Left ventricle myocardium superior (tissue), 1 donor: ENCODE measurements around the gene PDE4B. TPM values are rescaled to one million over a fixed set of nuclear protein-coding genes. Genes with fewer than 3 reads are reported as not detected.
A peak's percentile ranks its signal among the peaks of the same experiment; 100 is the strongest.

ENCODE experiments used
- ATAC-seq: fragments of 200-7000 bp; cut with Tn5 transposase; one replicate; pipeline ENCODE4 v1.9.1; 2020; ENCODE audit warnings: mild to moderate bottlenecking, moderate library complexity
- DNase-seq: peaks from one replicate; pipeline ENCODE4 v3.0.0-alpha.2; 2020
- intact Hi-C: fragments of 100-400 bp; cut with micrococcal nuclease; formaldehyde crosslinking; loops from one replicate; pipeline ENCODE4 v1.11.0; 2022
- total RNA-seq: library from RNA; stranded (reverse); fragmentation: NEBNext Ultra II Directional; extraction: Animal tissue kit (Norgen Biotek cat#: 25700); gene quantifications from one replicate; pipeline ENCODE4 v1.2.1, GENCODE V29; 2021
- donor health status: DM: no; HTN: yes; CAD: no; lungs with severe emphysema.

Gene PDE4B
- total RNA-seq, 1 donor from 2014 or later, result 19.4 TPM

DNA sequence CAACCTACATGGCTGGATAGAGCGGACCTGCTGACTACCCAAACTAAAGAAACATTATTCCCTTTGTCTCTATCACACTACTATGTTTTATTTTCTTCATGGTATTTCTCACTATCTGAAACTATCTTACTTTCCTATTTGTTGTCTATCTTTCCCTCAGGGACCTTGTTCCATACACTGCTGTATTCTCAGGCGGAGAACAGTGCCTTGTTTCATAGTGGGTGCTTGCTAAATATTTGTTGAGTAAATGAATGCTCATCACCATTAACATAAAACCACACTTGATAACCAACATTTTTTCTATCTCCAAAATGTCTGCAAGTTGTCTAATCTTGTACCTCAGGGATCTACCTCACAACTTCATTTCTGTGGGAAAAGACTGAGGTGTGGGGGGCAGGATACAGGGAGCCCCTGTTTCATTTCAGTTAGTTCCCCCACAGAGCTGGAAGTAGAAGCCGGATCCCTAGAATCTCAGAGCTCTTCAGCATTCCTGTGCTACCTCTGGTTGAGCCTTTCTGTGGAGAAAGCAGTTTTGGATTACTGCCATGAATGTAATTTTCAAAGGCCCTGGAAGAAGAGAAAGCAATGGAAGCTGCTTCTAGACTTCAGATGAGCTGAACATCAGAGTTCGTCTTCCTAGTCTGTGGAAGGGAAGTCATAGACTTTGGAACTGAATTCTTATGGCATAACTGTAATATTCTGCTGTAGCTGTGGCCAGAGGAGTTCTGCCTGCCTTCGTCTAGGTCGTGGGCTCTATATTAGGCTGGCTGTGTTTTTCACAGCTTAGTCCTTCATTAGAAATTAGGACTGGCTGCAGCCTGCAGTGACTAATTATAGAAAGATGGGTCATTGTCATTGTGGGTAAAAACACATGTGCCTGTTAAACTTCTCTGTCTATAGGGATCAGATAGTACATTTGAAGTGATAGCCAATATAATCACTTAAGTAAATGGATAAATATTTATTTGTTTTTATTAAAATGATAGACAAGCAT lies 448.1 kb downstream of the PDE4B start:
- DNase-seq, result no peak
- intact Hi-C loops, result no loop called here
- peak; percentile 28 for ATAC-seq

DNA sequence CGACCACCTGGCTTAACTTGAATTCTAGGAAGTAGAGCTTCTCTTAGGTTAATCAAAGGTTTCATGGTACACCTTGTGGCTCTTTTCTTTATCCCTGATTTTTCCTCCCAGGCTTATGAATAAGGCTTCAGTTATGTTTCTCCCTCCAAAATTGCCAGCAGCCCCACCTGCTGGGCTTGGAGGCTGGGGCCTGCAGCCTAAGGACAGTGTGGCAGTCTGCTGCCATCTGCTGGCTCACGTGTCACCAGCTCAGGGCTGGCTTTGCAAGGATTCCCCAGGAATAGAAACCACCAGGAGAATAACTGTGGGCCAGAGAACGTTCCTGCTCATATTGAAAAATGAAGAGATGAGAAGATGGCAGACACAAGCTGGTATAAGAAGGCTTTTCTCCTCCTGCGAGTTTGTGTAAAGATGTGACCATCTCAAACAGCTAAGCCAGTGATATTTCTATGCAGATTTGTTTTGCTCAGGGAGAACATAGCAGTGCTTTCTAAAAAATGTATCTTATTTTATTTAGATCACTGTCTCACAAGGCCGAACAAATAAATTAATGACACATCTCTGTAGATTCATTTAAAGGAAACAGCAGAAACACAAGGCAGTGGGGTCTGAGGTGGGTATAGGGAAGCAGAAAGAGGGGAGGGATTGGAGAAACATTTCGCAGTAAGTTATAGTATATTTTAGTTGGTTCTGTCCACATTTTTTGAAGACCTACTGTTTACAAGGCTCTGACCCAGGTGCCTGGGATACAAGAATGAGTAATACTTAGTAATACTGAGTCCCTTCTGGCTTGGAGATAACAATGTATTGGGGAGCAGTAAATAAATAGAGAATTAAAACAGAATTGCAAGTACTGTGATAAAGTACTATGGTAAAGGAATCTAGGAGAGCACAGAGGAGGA lies 450.2 kb downstream of the PDE4B start:
- intact Hi-C loops, result loop anchor here (2.0 kb wide), 1 partner anchor 284 kb away; no protein-coding TSS in a partner anchor

DNA sequence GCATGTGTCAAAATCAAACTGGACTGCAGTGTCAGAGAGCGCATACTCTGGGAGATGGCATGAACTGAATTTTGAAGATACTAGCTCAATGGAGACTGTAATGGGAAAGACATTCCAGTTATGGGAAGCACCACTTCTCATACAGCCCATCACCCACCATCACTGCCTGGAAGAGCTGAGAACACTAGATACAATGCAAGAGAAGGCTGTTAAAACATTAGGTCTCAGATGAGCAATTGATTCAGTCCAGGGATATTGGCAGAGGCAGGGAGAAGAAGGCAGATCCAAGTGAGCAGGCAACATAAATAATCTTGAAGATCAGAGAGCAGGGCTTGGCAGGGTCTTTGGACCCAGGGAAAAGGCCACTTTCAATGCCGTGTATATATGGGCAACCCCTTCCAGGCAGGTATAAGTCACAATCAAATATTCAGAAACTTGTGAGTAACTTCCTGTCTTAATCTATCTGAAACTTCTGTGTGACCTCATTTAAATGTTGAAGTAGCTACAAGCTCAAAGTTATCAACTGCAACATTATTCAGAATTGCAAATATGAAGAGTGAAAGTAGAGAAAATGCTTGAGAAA lies 450.9 kb downstream of the PDE4B start:
- ATAC-seq, result no peak
- no peak for DNase-seq
- intact Hi-C loops, result loop anchor here (2.0 kb wide), 1 partner anchor 285 kb away; no protein-coding TSS in a partner anchor

More for the DNA sequence above, 450.2 kb downstream of the PDE4B start:
- DNase-seq (peak; percentile 91), ATAC-seq (peak; percentile 99)

DNA sequence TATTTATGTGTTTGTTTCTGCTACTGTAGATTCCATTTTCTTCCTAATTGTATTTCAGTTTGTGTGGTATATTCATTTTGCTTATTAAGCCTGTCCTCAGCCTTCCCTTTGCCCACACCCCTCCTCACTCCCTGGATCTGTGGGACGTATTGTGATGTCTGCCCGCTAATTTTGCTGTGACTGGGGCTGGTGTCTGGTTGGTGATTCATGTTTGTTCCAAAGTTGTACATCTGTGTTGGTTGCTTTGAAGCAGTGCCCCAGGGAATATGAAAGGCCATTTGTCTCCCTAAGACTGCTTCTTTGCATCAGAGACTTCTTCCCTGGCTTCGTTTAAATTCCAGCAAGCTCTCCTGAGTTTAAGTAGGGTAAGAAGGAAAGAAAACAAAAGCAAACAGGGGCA lies 451.7 kb downstream of the PDE4B start:
- intact Hi-C loops, result no loop called here
- DNase-seq (no peak), ATAC-seq (no peak)

DNA sequence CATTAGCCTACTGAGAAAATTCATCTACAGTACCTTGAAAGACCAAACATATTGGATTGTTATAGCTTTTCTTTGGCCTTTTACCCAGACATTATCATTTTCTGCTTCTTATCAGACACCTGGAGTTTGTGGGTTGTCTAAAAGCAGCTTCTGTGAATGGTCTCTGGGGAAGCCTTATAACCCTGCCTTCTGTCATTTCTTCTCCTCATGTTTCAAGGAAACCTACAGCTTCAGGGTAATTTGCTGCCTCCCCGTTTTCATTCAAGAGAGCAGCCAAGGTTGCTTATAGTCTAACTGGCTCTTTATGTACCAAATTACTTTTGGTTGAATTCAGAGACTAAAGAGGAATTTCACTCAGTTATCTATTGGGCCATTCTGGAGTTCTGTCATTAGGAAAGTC lies 453.0 kb downstream of the PDE4B start:
- no peak for DNase-seq
- no peak for ATAC-seq
- intact Hi-C loops, result no loop called here

DNA sequence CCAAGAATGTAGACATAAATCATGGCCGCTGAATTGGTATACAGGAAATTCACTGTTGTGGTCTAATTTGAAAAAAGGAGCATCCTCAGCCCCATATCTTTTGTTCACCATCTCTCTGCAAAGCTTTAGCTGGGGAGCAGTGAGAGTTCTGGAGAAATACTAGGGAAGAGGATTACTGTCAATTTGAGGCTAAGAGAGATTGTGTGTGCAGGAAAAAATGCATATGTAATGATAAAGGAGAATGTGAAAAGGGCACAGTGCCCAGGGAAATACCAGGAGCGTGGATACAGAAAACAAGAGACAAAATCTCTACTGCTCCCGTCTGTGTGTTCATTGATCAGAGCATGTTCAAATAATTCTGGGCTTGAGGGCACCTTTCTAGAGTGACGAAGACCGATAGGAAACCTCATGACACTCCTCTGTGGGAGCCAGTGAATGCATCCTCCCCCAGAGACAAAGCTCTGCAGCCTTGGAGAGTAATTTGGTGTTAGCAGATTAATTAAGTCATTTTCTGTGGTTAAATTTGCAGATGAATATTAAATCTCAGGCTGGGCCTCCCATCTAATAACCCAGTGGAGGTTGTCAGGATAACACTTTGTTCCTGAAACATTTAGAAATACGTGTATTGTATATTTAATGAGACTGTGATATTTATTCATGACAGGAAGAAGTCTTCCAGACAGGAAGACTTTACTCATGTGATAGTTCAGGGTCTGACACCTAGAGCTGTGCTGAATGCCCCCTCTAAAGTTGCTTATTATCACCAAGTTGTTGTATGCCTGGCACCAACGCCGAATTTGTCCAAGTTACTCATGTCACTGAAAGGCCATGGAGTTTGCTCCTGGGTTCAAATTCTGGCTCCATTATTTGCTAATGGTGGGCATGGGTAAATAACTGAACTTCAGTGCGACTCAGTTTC lies 453.9 kb downstream of the PDE4B start:
- no peak for ATAC-seq
- DNase-seq, result no peak
- intact Hi-C loops, result no loop called here

DNA sequence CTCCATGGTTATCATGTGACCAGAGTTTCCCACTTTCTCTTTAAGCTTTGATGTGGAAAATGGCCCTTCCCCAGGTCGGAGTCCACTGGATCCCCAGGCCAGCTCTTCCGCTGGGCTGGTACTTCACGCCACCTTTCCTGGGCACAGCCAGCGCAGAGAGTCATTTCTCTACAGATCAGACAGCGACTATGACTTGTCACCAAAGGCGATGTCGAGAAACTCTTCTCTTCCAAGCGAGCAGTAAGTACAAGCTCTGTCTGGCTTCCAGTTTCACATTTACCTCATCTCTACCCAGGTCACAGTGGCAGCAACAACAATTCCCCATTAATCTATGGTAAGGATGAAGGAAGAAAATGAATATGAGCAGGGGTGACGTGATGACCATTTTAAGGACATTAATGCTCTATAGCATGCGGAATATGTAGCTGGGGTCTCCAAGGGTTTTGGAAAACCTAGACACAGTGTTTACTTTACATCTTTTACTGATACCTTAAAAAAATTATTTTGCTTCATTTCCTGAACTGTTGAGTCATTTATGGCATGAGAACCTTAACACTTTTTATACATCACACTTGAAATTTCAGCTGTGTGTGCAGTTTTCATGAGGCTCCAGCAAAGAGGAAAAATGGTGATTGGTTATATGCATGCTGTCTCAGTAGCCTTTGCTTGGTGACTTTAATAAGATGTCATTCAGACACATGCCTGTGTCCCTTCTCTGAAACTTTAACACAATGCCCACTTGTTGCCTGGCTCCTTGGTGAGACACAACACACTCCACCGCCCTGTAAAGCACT lies 454.9 kb downstream of the PDE4B start:
- no peak for DNase-seq
- intact Hi-C loops, result no loop called here
- ATAC-seq, result no peak

DNA sequence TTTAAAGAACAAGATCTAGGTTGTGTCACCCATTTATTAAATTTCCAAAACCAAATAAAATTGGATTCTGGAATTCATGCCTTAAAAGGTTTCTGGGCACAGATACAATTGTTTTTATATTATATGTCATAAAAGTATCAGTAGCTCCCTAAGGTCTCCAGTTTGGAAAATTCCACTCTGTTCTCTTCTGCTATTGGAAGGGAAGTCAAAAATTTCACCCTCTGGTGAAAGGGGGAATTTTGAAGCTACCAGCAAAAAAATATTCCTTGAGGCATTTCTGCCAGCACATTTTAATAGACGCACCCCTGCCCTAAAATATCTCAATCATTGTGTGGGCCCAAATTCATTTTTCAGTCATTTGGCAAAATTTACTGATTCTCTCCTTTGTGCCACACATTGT lies 455.6 kb downstream of the PDE4B start:
- intact Hi-C loops, result no loop called here
- DNase-seq, result no peak
- ATAC-seq, result peak; percentile 67

DNA sequence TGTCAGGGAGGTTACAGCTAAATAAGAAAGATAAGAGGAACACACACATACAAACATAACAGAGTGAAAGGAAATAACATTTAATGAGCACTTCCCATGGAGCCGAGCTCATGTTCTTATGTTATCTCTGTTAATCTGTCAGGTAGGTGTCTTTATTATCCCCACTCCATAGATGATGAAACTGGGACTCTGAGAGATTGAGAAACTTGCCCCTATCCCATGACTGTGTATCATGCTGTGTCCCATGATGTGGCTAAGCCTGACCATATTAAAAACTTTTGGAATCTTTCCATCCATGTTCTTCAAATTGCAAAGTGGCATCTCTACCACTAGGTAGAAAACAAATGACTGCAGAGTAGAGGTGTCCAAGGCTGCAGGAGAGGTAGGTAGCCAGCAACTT lies 456.1 kb downstream of the PDE4B start:
- intact Hi-C loops, result no loop called here
- ATAC-seq (peak; percentile 47), DNase-seq (no peak)

DNA sequence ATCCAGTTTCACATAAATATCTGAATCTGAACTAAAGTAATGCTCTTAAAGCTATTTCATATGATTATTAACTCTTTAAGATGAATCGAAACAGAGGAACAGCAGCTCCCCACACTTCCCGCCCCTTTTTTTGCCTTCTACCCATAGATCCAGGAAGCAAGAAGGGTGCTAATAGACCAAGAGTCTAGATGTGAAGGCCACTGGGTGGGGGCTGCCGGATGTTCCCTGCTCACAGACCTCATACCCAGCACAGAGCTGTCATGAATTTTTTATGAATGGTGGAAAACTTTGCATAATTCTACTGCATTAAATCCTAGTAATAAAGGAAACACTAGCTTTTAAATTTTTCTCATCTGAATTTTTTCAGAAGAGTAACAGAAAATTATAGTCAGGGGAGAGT lies 457.4 kb downstream of the PDE4B start:
- ATAC-seq (no peak), DNase-seq (no peak)
- intact Hi-C loops, result loop anchor here (10.0 kb wide), 1 partner anchor 475 kb away; no protein-coding TSS in a partner anchor

DNA sequence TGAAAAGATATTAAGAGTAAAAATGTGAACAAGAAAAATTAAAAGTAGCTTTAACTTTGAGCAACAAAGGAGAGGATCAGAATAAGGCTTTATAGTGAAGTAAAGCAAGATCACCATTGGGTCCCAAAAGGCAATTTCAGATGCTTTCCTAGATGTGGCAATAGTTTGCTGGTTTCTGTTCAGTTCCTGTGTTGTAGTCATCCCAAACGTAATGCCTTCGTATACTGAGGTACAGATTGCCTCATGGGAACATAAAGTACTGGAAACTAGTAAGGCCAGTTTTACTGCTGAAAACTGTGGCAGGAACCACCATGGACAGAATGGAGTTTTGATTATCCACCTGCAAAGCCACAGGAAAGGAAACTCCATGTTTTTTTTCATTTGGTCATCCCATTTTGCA lies 457.8 kb downstream of the PDE4B start:
- ATAC-seq (no peak), DNase-seq (no peak)
- intact Hi-C loops, result loop anchor here (10.0 kb wide), 1 partner anchor 474 kb away; no protein-coding TSS in a partner anchor

DNA sequence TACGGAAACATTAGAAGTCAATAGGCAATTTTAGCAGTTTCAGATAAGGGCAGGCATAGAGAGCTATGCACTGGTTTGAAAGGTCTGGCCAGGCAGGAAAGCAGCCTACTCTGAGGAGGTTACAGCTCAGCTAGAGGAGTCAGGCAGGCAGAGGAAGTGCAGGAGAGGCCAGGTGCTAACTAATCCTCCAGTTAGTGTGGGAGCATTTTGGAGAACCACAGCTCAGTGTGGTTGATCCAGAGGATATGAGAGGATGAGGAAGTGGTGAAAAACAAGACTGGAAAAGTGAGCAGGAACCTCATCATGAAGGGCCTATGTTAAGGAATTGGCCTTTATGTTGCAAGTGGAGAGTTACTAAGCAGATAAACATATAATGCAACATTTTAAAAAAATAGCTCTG lies 458.9 kb downstream of the PDE4B start:
- ATAC-seq (no peak), DNase-seq (no peak)
- intact Hi-C loops, result loop anchor here (10.0 kb wide), 1 partner anchor 473 kb away; no protein-coding TSS in a partner anchor

DNA sequence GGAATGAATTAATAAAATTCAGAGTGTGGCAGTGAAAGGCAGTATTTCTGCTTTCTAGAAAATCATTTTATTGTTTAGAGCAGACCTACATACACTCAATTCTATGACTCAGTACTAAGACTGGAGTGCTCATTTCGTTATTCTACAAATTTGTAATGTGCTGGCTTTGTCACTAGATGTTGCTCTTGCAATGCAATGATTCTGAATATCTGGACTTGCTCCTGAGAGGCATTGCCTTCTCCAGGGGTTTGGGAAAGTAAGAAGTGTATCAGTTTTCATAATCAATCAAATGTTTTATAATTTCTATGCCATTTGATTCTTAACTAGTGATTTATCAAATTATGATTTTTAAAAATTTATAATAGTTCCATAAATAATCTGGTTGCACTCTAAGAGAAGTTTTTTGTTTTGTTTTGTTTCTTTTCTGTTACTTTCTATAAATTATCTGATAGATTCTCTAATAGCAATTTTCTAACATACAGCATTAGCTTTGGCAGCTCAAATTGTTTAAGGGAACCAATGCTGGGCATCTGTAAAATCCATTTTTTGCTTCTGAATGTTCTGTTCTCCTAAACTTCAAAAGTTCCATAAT lies 460.7 kb downstream of the PDE4B start:
- DNase-seq (no peak), ATAC-seq (peak; percentile 90)

DNA sequence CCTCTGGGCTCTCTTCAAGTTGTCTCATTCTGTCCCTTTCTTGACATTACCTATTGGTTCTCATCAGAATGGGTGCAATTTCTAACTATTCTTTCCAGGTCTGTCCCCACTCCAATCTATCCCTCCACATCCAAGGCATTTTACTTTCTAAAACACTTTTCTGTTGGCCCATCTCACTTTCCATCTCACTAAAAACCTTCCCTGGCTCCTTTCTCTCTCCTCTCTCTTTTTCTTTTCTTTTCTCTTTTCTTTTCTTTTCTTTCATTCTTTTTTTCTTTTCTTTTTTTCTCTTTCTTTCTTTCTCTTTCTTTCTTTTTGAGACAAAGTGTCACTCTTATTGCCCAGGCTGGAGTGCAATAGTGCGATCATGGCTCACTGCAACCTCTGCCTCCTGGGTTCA lies 462.1 kb downstream of the PDE4B start:
- DNase-seq (no peak), ATAC-seq (no peak)
- intact Hi-C loops, result loop anchor here (5.0 to 10.0 kb wide), 2 partner anchors 248 to 470 kb away; no protein-coding TSS in a partner anchor

More for the DNA sequence above, 460.7 kb downstream of the PDE4B start:
- intact Hi-C loops, result loop anchor here (2.0 to 10.0 kb wide), 2 partner anchors 193 to 471 kb away; no protein-coding TSS in a partner anchor

DNA sequence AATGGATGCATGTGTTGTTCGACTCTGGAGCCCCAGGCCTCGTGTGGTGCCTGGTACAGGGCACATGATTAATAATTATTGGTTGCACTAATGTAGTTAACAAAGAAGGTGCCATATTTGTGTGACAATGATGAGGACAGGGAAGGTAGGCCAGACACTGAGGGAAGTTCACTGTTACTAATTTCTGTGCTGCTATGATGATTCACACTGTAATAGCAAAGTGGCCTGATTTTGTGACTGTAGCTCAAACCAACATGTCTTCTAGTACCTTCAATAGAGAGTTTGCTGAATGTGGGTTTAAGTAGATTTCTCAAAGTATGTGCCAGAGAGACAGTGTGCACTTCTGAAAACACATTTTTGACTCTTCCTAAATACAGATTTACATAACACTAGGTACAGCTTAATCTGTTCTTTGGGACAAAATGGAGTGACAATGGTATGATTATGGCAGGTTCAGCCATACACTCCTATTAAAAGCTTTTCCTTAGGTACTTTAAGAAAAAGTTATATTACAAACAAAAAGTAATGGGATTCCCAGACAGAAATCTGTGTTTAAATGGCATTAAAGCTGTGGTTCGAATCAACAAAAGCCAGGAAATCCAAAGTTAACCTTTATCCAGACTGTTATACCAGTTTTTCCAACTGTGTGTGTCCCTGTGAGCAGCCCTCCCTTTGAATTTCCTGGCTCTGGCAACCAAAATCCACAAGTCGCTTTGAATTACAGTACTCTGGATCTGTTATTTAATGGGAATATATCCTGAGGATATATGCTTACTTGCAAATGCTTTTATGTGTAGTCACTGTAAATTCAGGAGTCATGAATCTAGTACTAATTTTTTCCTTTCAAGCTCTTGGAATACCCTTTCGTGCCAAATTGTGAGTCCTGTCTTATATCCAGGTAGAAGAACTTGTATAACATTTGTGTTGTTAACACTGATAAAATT lies 464.2 kb downstream of the PDE4B start:
- intact Hi-C loops, result loop anchor here (5.0 to 10.0 kb wide), 2 partner anchors 245 to 468 kb away; no protein-coding TSS in a partner anchor
- no peak for DNase-seq
- no peak for ATAC-seq
